Measurements from ENCODE around the gene CCR1. TPM values are rescaled to one million over a fixed set of nuclear protein-coding genes. Genes with fewer than 3 reads are reported as not detected.

The CCR1 gene
- polyA plus RNA-seq (2013), result 0.82 TPM

- H3K4me1 ChIP-seq (ENCODE audit: control extremely low read depth in 1 of 4, control insufficient read depth in 4 of 4, insufficient read depth in 4 of 4, low read length in 3 of 4), result peaks cover 14 to 34% (median 26%) of the 10 kb centered on the region in 4 experiments
- ChIA-PET CTCF (interaction anchor here (0.7 to 6.0 kb wide), 22 partner anchors 8 to 271 kb away, joined by 3 to 51 read pairs (median 5); partner anchors contain the start of gene CCR5), POLR2A (interaction anchor here (1.2 kb wide), 1 partner anchor 169 kb away, joined by 3 read pairs; no protein-coding TSS in a partner anchor)
Observed at GRCh38 chr3:46208167-46208704, at the start of gene CCR1. Gene CCR1, minus strand, starts transcription at chr3:46208313. Its CDS starts 4,000 bp downstream, at chr3:46204313.

GRCh38 chr3:46252980-46253379 lies 44.9 kb upstream of the CCR1 start:
- no peak overlapping the region for H3K27ac ChIP-seq (ENCODE audit: insufficient read depth in 1 of 2, low read depth in 1 of 2, low read length in 2 of 2, poor library complexity in 1 of 2, severe bottlenecking in 2 of 2)
- H3K4me1 ChIP-seq (ENCODE audit: control extremely low read depth in 1 of 4, control insufficient read depth in 4 of 4, insufficient read depth in 4 of 4, low read length in 3 of 4), result peaks cover 0 to 1% (median 0%) of the 10 kb centered on the region in 4 experiments
- no peak overlapping the region for H3K4me3 ChIP-seq (ENCODE audit: control insufficient read depth in 1 of 7, extremely low read depth in 1 of 7, insufficient read depth in 4 of 7, low read depth in 2 of 7, low read length in 6 of 7)
- ChIA-PET CTCF (no interaction called here), POLR2A (no interaction called here)
- DNase-seq, result no peak
- no peaks in the 10 kb centered on the region for H3K27me3 ChIP-seq (replicated peaks in 2 of 5; ENCODE audit: control insufficient read depth in 4 of 5, insufficient read depth in 5 of 5, low read length in 4 of 5)
- 80% methylated on average over 1 of the region's 1 CpG for WGBS (ENCODE audit: insufficient coverage)
- H3K9me3 ChIP-seq (ENCODE audit: control extremely low read depth in 1 of 5, control insufficient read depth in 4 of 5, insufficient read depth in 2 of 5, low read depth in 1 of 5, low read length in 4 of 5), result no peaks in the 10 kb centered on the region
- H3K36me3 ChIP-seq (ENCODE audit: control insufficient read depth in 4 of 4, insufficient read depth in 4 of 4, low read length in 3 of 4), result no peaks in the 10 kb centered on the region

More at GRCh38 chr3:46208167-46208704, at the start of gene CCR1:
- DNase-seq, result peak; percentile 53 to 91 (median 90)
- no peak within 1 kb of the TSS for H3K27ac ChIP-seq (ENCODE audit: insufficient read depth in 1 of 2, low read depth in 1 of 2, low read length in 2 of 2, poor library complexity in 1 of 2, severe bottlenecking in 2 of 2)
- H3K36me3 ChIP-seq (ENCODE audit: control insufficient read depth in 4 of 4, insufficient read depth in 4 of 4, low read length in 3 of 4), result no peaks in the 10 kb centered on the region
- H3K4me3 ChIP-seq (ENCODE audit: control insufficient read depth in 1 of 7, extremely low read depth in 1 of 7, insufficient read depth in 4 of 7, low read depth in 2 of 7, low read length in 6 of 7), result peak within 1 kb of the TSS in 4 of 7 experiments; percentile 11 to 49 (median 30)
- H3K9me3 ChIP-seq (ENCODE audit: control extremely low read depth in 1 of 5, control insufficient read depth in 4 of 5, insufficient read depth in 2 of 5, low read depth in 1 of 5, low read length in 4 of 5), result no peaks in the 10 kb centered on the region
- 0% methylated on average over 3 of the region's 3 CpGs for WGBS (ENCODE audit: insufficient coverage)
- H3K27me3 ChIP-seq (replicated peaks in 2 of 5; ENCODE audit: control insufficient read depth in 4 of 5, insufficient read depth in 5 of 5, low read length in 4 of 5), result no peaks in the 10 kb centered on the region

- DNase-seq, result no peak
- H3K4me1 ChIP-seq (ENCODE audit: control extremely low read depth in 1 of 4, control insufficient read depth in 4 of 4, insufficient read depth in 4 of 4, low read length in 3 of 4), result peaks cover 4 to 21% (median 6%) of the 10 kb centered on the region in 4 experiments
- POLR2A ChIA-PET, result no interaction called here
- no peak overlapping the region for H3K27ac ChIP-seq (ENCODE audit: insufficient read depth in 1 of 2, low read depth in 1 of 2, low read length in 2 of 2, poor library complexity in 1 of 2, severe bottlenecking in 2 of 2)
- CTCF ChIA-PET, result no interaction called here
- H3K4me3 ChIP-seq (ENCODE audit: control insufficient read depth in 1 of 7, extremely low read depth in 1 of 7, insufficient read depth in 4 of 7, low read depth in 2 of 7, low read length in 6 of 7), result no peak overlapping the region
- whole genome bisulfite sequencing (ENCODE audit: insufficient coverage), result 86% methylated on average over 3 of the region's 3 CpGs
- no peaks in the 10 kb centered on the region for H3K27me3 ChIP-seq (replicated peaks in 2 of 5; ENCODE audit: control insufficient read depth in 4 of 5, insufficient read depth in 5 of 5, low read length in 4 of 5)
- H3K9me3 ChIP-seq (ENCODE audit: control extremely low read depth in 1 of 5, control insufficient read depth in 4 of 5, insufficient read depth in 2 of 5, low read depth in 1 of 5, low read length in 4 of 5), result no peaks in the 10 kb centered on the region
- no peaks in the 10 kb centered on the region for H3K36me3 ChIP-seq (ENCODE audit: control insufficient read depth in 4 of 4, insufficient read depth in 4 of 4, low read length in 3 of 4)
Observed at GRCh38 chr3:46245146-46245545, 37.0 kb upstream of the CCR1 start.

- WGBS (ENCODE audit: insufficient coverage), result 94% methylated on average over 2 of the region's 2 CpGs
- ChIA-PET CTCF (interaction anchor here (1.0 kb wide), 1 partner anchor 159 kb away, joined by 3 read pairs; no protein-coding TSS in a partner anchor), POLR2A (no interaction called here)
- no peak overlapping the region for H3K4me3 ChIP-seq (ENCODE audit: control insufficient read depth in 1 of 7, extremely low read depth in 1 of 7, insufficient read depth in 4 of 7, low read depth in 2 of 7, low read length in 6 of 7)
- no peaks in the 10 kb centered on the region for H3K36me3 ChIP-seq (ENCODE audit: control insufficient read depth in 4 of 4, insufficient read depth in 4 of 4, low read length in 3 of 4)
- H3K27ac ChIP-seq (ENCODE audit: insufficient read depth in 1 of 2, low read depth in 1 of 2, low read length in 2 of 2, poor library complexity in 1 of 2, severe bottlenecking in 2 of 2), result no peak overlapping the region
- H3K27me3 ChIP-seq (replicated peaks in 2 of 5; ENCODE audit: control insufficient read depth in 4 of 5, insufficient read depth in 5 of 5, low read length in 4 of 5), result no peaks in the 10 kb centered on the region
- no peak for DNase-seq
- no peaks in the 10 kb centered on the region for H3K9me3 ChIP-seq (ENCODE audit: control extremely low read depth in 1 of 5, control insufficient read depth in 4 of 5, insufficient read depth in 2 of 5, low read depth in 1 of 5, low read length in 4 of 5)
- H3K4me1 ChIP-seq (ENCODE audit: control extremely low read depth in 1 of 4, control insufficient read depth in 4 of 4, insufficient read depth in 4 of 4, low read length in 3 of 4), result peaks cover 4 to 21% (median 6%) of the 10 kb centered on the region in 4 experiments
Observed at GRCh38 chr3:46243560-46243959, 35.4 kb upstream of the CCR1 start.

GRCh38 chr3:46242120-46242519 lies 34.0 kb upstream of the CCR1 start, which contains the start of gene CCR3:
Gene CCR3, plus strand, starts transcription at chr3:46242460. Its CDS starts 22,699 bp downstream, at chr3:46265159.
- H3K4me1 ChIP-seq (ENCODE audit: control extremely low read depth in 1 of 4, control insufficient read depth in 4 of 4, insufficient read depth in 4 of 4, low read length in 3 of 4), result peaks cover 4 to 21% (median 5%) of the 10 kb centered on the region in 4 experiments
- H3K36me3 ChIP-seq (ENCODE audit: control insufficient read depth in 4 of 4, insufficient read depth in 4 of 4, low read length in 3 of 4), result no peaks in the 10 kb centered on the region
- ChIA-PET CTCF (interaction anchor here (0.9 to 1.0 kb wide), 2 partner anchors 34 to 156 kb away, joined by 3 to 4 read pairs; no protein-coding TSS in a partner anchor), POLR2A (no interaction called here)
- no peaks in the 10 kb centered on the region for H3K27me3 ChIP-seq (replicated peaks in 2 of 5; ENCODE audit: control insufficient read depth in 4 of 5, insufficient read depth in 5 of 5, low read length in 4 of 5)
- H3K4me3 ChIP-seq (ENCODE audit: control insufficient read depth in 1 of 7, extremely low read depth in 1 of 7, insufficient read depth in 4 of 7, low read depth in 2 of 7, low read length in 6 of 7), result no peak within 1 kb of the TSS
- no peaks in the 10 kb centered on the region for H3K9me3 ChIP-seq (ENCODE audit: control extremely low read depth in 1 of 5, control insufficient read depth in 4 of 5, insufficient read depth in 2 of 5, low read depth in 1 of 5, low read length in 4 of 5)
- 100% methylated on average over 1 of the region's 4 CpGs for WGBS (ENCODE audit: insufficient coverage)
- no peak within 1 kb of the TSS for H3K27ac ChIP-seq (ENCODE audit: insufficient read depth in 1 of 2, low read depth in 1 of 2, low read length in 2 of 2, poor library complexity in 1 of 2, severe bottlenecking in 2 of 2)
- peak in 2 of 3 donors; percentile 50 to 67 for DNase-seq

GRCh38 chr3:46239952-46240351 lies 31.8 kb upstream of the CCR1 start:
- ChIA-PET POLR2A (no interaction called here), CTCF (interaction anchor here (0.9 to 1.5 kb wide), 2 partner anchors 9 to 156 kb away, joined by 3 read pairs; no protein-coding TSS in a partner anchor)
- no peak overlapping the region for H3K27ac ChIP-seq (ENCODE audit: insufficient read depth in 1 of 2, low read depth in 1 of 2, low read length in 2 of 2, poor library complexity in 1 of 2, severe bottlenecking in 2 of 2)

GRCh38 chr3:46239301-46239938 lies 31.3 kb upstream of the CCR1 start:
- no peak overlapping the region for H3K27ac ChIP-seq (ENCODE audit: insufficient read depth in 1 of 2, low read depth in 1 of 2, low read length in 2 of 2, poor library complexity in 1 of 2, severe bottlenecking in 2 of 2)
- no peaks in the 10 kb centered on the region for H3K9me3 ChIP-seq (ENCODE audit: control extremely low read depth in 1 of 5, control insufficient read depth in 4 of 5, insufficient read depth in 2 of 5, low read depth in 1 of 5, low read length in 4 of 5)
- no peak overlapping the region for H3K4me3 ChIP-seq (ENCODE audit: control insufficient read depth in 1 of 7, extremely low read depth in 1 of 7, insufficient read depth in 4 of 7, low read depth in 2 of 7, low read length in 6 of 7)
- ChIA-PET POLR2A (no interaction called here), CTCF (interaction anchor here (0.9 to 1.5 kb wide), 3 partner anchors 8 to 155 kb away, joined by 3 read pairs; no protein-coding TSS in a partner anchor)
- no peaks in the 10 kb centered on the region for H3K27me3 ChIP-seq (replicated peaks in 2 of 5; ENCODE audit: control insufficient read depth in 4 of 5, insufficient read depth in 5 of 5, low read length in 4 of 5)
- DNase-seq, result no peak
- H3K36me3 ChIP-seq (ENCODE audit: control insufficient read depth in 4 of 4, insufficient read depth in 4 of 4, low read length in 3 of 4), result no peaks in the 10 kb centered on the region
- H3K4me1 ChIP-seq (ENCODE audit: control extremely low read depth in 1 of 4, control insufficient read depth in 4 of 4, insufficient read depth in 4 of 4, low read length in 3 of 4), result peaks cover 5 to 40% (median 12%) of the 10 kb centered on the region in 4 experiments
- WGBS (ENCODE audit: insufficient coverage), result 100% methylated on average over 2 of the region's 3 CpGs

More at GRCh38 chr3:46239952-46240351, 31.8 kb upstream of the CCR1 start:
- 53% methylated on average over 2 of the region's 2 CpGs for WGBS (ENCODE audit: insufficient coverage)
- H3K27me3 ChIP-seq (replicated peaks in 2 of 5; ENCODE audit: control insufficient read depth in 4 of 5, insufficient read depth in 5 of 5, low read length in 4 of 5), result no peaks in the 10 kb centered on the region
- no peak for DNase-seq
- no peak overlapping the region for H3K4me3 ChIP-seq (ENCODE audit: control insufficient read depth in 1 of 7, extremely low read depth in 1 of 7, insufficient read depth in 4 of 7, low read depth in 2 of 7, low read length in 6 of 7)
- no peaks in the 10 kb centered on the region for H3K36me3 ChIP-seq (ENCODE audit: control insufficient read depth in 4 of 4, insufficient read depth in 4 of 4, low read length in 3 of 4)
- H3K4me1 ChIP-seq (ENCODE audit: control extremely low read depth in 1 of 4, control insufficient read depth in 4 of 4, insufficient read depth in 4 of 4, low read length in 3 of 4), result peaks cover 5 to 37% (median 12%) of the 10 kb centered on the region in 4 experiments
- H3K9me3 ChIP-seq (ENCODE audit: control extremely low read depth in 1 of 5, control insufficient read depth in 4 of 5, insufficient read depth in 2 of 5, low read depth in 1 of 5, low read length in 4 of 5), result no peaks in the 10 kb centered on the region
